NCI-H446 treated with DMSO at 0.1 percent for 48 hours (cell line): ENCODE results near the gene ANGPTL3.

ENCODE experiments used
- DNase-seq: peaks from one replicate; lab custom pipeline; 2025; lab: John Stamatoyannopoulos, UW

ANGPTL3 gene

GRCh38 chr1:62628506-62628905 is 31.2 kb downstream of the ANGPTL3 start:
- DNase-seq = no peak

DNA sequence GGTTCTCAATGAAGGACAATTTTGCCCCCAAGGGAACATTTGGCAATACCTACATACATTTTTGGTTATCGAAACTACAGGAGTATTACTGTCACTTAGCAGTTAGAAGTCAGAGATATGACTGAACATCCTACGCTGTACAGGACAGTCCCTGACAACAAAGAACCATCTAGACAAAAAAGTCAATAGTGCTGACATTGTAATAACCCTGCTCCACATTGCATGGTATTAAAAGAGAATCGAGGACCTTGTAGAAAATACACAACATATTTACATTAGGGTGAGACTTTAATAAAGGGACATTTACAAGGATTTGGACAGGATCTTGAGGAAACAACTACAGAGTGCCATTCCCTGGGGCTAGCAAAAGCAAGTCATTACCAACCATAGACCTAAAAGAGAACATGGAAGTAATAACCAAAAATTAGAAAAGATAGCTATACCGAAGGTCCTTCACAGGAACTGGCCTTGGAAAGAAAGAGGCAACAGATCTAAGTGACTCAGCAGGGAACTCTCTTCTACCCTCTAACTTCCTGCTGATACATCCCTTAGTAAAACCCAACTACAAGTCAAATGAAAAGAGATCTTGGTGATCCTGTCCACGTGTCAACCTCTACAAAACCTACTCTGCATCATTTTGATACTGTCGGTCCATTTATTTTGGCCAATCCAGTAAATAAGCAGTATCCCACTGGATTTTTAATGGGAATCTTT is 40.2 kb downstream of the ANGPTL3 start:
- no peak for DNase-seq

GRCh38 chr1:62643283-62643682 is 46.0 kb downstream of the ANGPTL3 start:
- no peak for DNase-seq

DNA sequence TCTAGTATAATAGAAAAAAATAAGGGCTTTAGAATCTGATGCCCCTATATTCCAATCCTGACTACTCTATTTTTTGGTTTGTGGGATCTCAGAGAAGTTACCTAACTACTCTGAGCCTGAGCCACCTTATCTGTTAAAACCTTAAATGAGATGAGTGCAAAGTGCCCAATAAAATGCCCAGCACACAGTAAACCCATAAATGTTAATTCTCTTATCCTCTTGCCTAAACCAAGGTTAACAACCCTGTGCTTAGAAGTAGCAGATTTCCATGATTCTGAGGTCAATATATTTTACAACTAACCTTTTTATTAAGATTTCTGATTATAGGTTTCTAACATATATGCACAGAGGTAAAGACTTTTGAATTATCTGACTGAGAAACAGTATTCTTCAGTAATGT is 55.1 kb downstream of the ANGPTL3 start:
- no peak for DNase-seq

- DNase-seq = no peak
Measured at GRCh38 chr1:62654744-62655143, 57.4 kb downstream of the ANGPTL3 start.
